GM18505 (cell line): ENCODE data around the gene PEG3.

Source experiments
- ATAC-seq: cut with Tn5 transposase; IDR thresholded peaks from one replicate; pipeline ENCODE4 v1.9.1; 2021; ENCODE audit not compliant: unreplicated experiment
- POLR2A ChIP-seq: IDR thresholded peaks from 4 replicates; pipeline ENCODE4 v1.6.1; 2011; ENCODE audit warnings: borderline replicate concordance; ENCODE audit not compliant: insufficient read depth, insufficient read length; ENCODE audit errors: extremely low read depth

PEG3 gene

GRCh38 chr19:56832352-56832928 is 8.1 kb downstream of the PEG3 start:
- no peak for ATAC-seq
- no peak for TF ChIP-seq POLR2A

- ATAC-seq = no peak
- TF ChIP-seq POLR2A = no peak
These were observed 9.3 kb downstream of the PEG3 start for GRCh38 chr19:56831255-56831654.

- no peak for TF ChIP-seq POLR2A
- no peak for ATAC-seq
These were observed 10.9 kb downstream of the PEG3 start for GRCh38 chr19:56829596-56829995.

- no peak for TF ChIP-seq POLR2A
- ATAC-seq = no peak
These were observed 12.8 kb downstream of the PEG3 start for GRCh38 chr19:56827708-56828107.

GRCh38 chr19:56823956-56824355 is 16.6 kb downstream of the PEG3 start:
- ATAC-seq = no peak
- TF ChIP-seq POLR2A = no peak

- ATAC-seq = no peak
- TF ChIP-seq POLR2A = no peak
These were observed 17.1 kb downstream of the PEG3 start for GRCh38 chr19:56823417-56823816.

- ATAC-seq = no peak
- TF ChIP-seq POLR2A = no peak
These were observed 17.8 kb downstream of the PEG3 start for GRCh38 chr19:56822755-56823154.

- no peak for TF ChIP-seq POLR2A
- ATAC-seq = no peak
These were observed 18.9 kb downstream of the PEG3 start for GRCh38 chr19:56821675-56822074.

GRCh38 chr19:56821209-56821608 is 19.3 kb downstream of the PEG3 start:
- TF ChIP-seq POLR2A = no peak
- ATAC-seq = no peak

- ATAC-seq = no peak
- no peak for TF ChIP-seq POLR2A
These were observed 21.4 kb downstream of the PEG3 start for GRCh38 chr19:56819166-56819565.

GRCh38 chr19:56814656-56815055 is 25.9 kb downstream of the PEG3 start:
- TF ChIP-seq POLR2A = no peak
- ATAC-seq = no peak

- no peak for TF ChIP-seq POLR2A
- ATAC-seq = no peak
These were observed 27.0 kb downstream of the PEG3 start for GRCh38 chr19:56813531-56813930.

GRCh38 chr19:56811480-56811879 is 29.0 kb downstream of the PEG3 start:
- no peak for TF ChIP-seq POLR2A
- no peak for ATAC-seq

- no peak for ATAC-seq
- no peak for TF ChIP-seq POLR2A
These were observed 30.3 kb downstream of the PEG3 start for GRCh38 chr19:56810260-56810659.

GRCh38 chr19:56808717-56809392 is 31.7 kb downstream of the PEG3 start:
- ATAC-seq = no peak

GRCh38 chr19:56806639-56807038 is 33.9 kb downstream of the PEG3 start:
- no peak for TF ChIP-seq POLR2A
- ATAC-seq = no peak

More at GRCh38 chr19:56808717-56809392, 31.7 kb downstream of the PEG3 start:
- TF ChIP-seq POLR2A = no peak
